ENCODE data around the gene ZNF550. TPM values are rescaled to one million over a fixed set of nuclear protein-coding genes. Genes with fewer than 3 reads are reported as not detected.

ZNF550 gene
- total and polyA plus RNA-seq, 2 donors (not counting 3 experiments of a cell fraction or from before 2014, with no cell fraction given) = 2.0 to 8.4 TPM

GRCh38 chr19:57606931-57607330, 47.3 kb upstream of the ZNF550 start:
- H3K9me3 ChIP-seq (replicated peaks; ENCODE audit: control insufficient read depth, insufficient read depth, low read length) = peaks cover 3% of the 10 kb centered on the region
- FAIRE-seq (no peak), DNase-seq (ENCODE audit: low read depth, low spot score) (no peak)
- no peak overlapping the region for H3K4me2 ChIP-seq (ENCODE audit: insufficient read depth, low read length)
- H2AFZ ChIP-seq (ENCODE audit: low read depth, low read length) = no peak overlapping the region
- H3K4me1 ChIP-seq (ENCODE audit: control insufficient read depth, extremely low read depth, insufficient read depth, low read length) = no peaks in the 10 kb centered on the region
- ChIA-PET CTCF (no interaction called here), POLR2A (no interaction called here)
- no peaks in the 10 kb centered on the region for H3K79me2 ChIP-seq (ENCODE audit: control insufficient read depth, insufficient read depth, low read length)
- no peaks in the 10 kb centered on the region for H3K27me3 ChIP-seq (ENCODE audit: control insufficient read depth in 2 of 2, insufficient read depth in 2 of 2, low read length in 2 of 2)
- dilution Hi-C loops (cut with MboI; ENCODE audit: extremely low pct_ligation_motif_present, low sequenced_read_pairs) (no loop called here), intact Hi-C loops (cut with micrococcal nuclease) (no loop called here)
- TF ChIP-seq EZH2 (IDR thresholded peaks at IDR 0.05; ENCODE audit: borderline replicate concordance, low read depth, low read length, severe bottlenecking) = no peak
- no peak for TF ChIP-seq FOS (IDR thresholded peaks at IDR 0.05; ENCODE audit: borderline replicate concordance, insufficient read depth, low read length)
- TF ChIP-seq MYC (IDR thresholded peaks at IDR 0.05; ENCODE audit: low read depth, low read length) = no peak
- TF ChIP-seq POLR2AphosphoS5 (IDR thresholded peaks at IDR 0.05; ENCODE audit: insufficient read depth, low read depth, low read length) = no peak
- no peaks in the 10 kb centered on the region for H4K20me1 ChIP-seq (replicated peaks; ENCODE audit: control insufficient read depth, extremely low read depth, insufficient read depth, low read length)
- no peak overlapping the region for H3K4me3 ChIP-seq (replicated peaks in 1 of 3; ENCODE audit: insufficient read depth in 1 of 3, low read depth in 1 of 3, low read length in 3 of 3)
- H3K36me3 ChIP-seq (ENCODE audit: control insufficient read depth in 2 of 2, extremely low read depth in 1 of 2, insufficient read depth in 2 of 2, low read length in 2 of 2) = peaks cover 0 to 5% of the 10 kb centered on the region in 2 experiments
- no peak overlapping the region for H3K9ac ChIP-seq (replicated peaks; ENCODE audit: extremely low read depth, insufficient read depth, low read length)
- BruUV-seq (replicated peaks) = no TSS peak
- H3K9me1 ChIP-seq (replicated peaks; ENCODE audit: control insufficient read depth, extremely low read depth, insufficient read depth, low read length) = no peaks in the 10 kb centered on the region
- H3K27ac ChIP-seq (ENCODE audit: insufficient read depth, low read depth, low read length) = no peak overlapping the region

GRCh38 chr19:57599761-57600383, 40.2 kb upstream of the ZNF550 start, which contains the start of gene ZNF530:
Gene ZNF530, plus strand, starts transcription at chr19:57599885. Its CDS starts 4,461 bp downstream, at chr19:57604346.
- dilution Hi-C loops (cut with MboI; ENCODE audit: extremely low pct_ligation_motif_present, low sequenced_read_pairs) (no loop called here), intact Hi-C loops (cut with micrococcal nuclease) (loop anchor here (1.0 kb wide), 3 partner anchors 14 to 33 kb away; partner anchors contain the start of genes ZNF134 and ZNF211)
- H3K9ac ChIP-seq (replicated peaks; ENCODE audit: extremely low read depth, insufficient read depth, low read length) = peak within 1 kb of the TSS; percentile 10
- FAIRE-seq (peak; percentile 97), DNase-seq (ENCODE audit: low read depth, low spot score) (peak; percentile 81)
- H2AFZ ChIP-seq (ENCODE audit: low read depth, low read length) = peak within 1 kb of the TSS; percentile 96
- peak within 1 kb of the TSS; percentile 38 to 76 (median 61) for H3K4me3 ChIP-seq (replicated peaks in 1 of 3; ENCODE audit: insufficient read depth in 1 of 3, low read depth in 1 of 3, low read length in 3 of 3)
- no peaks in the 10 kb centered on the region for H3K27me3 ChIP-seq (ENCODE audit: control insufficient read depth in 2 of 2, insufficient read depth in 2 of 2, low read length in 2 of 2)
- ChIA-PET CTCF (no interaction called here), POLR2A (no interaction called here)
- H3K9me3 ChIP-seq (replicated peaks; ENCODE audit: control insufficient read depth, insufficient read depth, low read length) = no peaks in the 10 kb centered on the region
- H3K9me1 ChIP-seq (replicated peaks; ENCODE audit: control insufficient read depth, extremely low read depth, insufficient read depth, low read length) = no peaks in the 10 kb centered on the region
- H3K36me3 ChIP-seq (ENCODE audit: control insufficient read depth in 2 of 2, extremely low read depth in 1 of 2, insufficient read depth in 2 of 2, low read length in 2 of 2) = no peaks in the 10 kb centered on the region
- H4K20me1 ChIP-seq (replicated peaks; ENCODE audit: control insufficient read depth, extremely low read depth, insufficient read depth, low read length) = no peaks in the 10 kb centered on the region
- peak within 1 kb of the TSS; percentile 33 for H3K4me2 ChIP-seq (ENCODE audit: insufficient read depth, low read length)
- H3K4me1 ChIP-seq (ENCODE audit: control insufficient read depth, extremely low read depth, insufficient read depth, low read length) = peaks cover 2% of the 10 kb centered on the region
- no peaks in the 10 kb centered on the region for H3K79me2 ChIP-seq (ENCODE audit: control insufficient read depth, insufficient read depth, low read length)
- no peak within 1 kb of the TSS for H3K27ac ChIP-seq (ENCODE audit: insufficient read depth, low read depth, low read length)
- BruUV-seq (replicated peaks) = TSS peak; percentile 35
- TF ChIP-seq POLR2AphosphoS5 (IDR thresholded peaks at IDR 0.05; ENCODE audit: insufficient read depth, low read depth, low read length) (peak; percentile 67), POLR2A (IDR thresholded peaks at IDR 0.05; ENCODE audit: low read depth, low read length) (no peak)

Measured in endothelial cell of umbilical vein (primary cell).